Ishikawa (cell line): ENCODE results near the gene HRCT1.

ENCODE experiments used
- CREB1 ChIP-seq: IDR thresholded peaks from 2 replicates; pipeline ENCODE4 v1.6.1; 2012; ENCODE audit warnings: low read depth
- EGR1 ChIP-seq: IDR thresholded peaks from 2 replicates; pipeline ENCODE4 v1.6.1; 2012
- EP300 ChIP-seq: IDR thresholded peaks from 2 replicates; pipeline ENCODE4 v1.6.1; 2012; ENCODE audit warnings: borderline replicate concordance
- FOXM1 ChIP-seq: IDR thresholded peaks from 2 replicates; pipeline ENCODE4 v1.6.1; 2012; ENCODE audit warnings: low read depth, borderline replicate concordance
- MAX ChIP-seq: IDR thresholded peaks from 2 replicates; pipeline ENCODE4 v1.6.1; 2012
- NFIC ChIP-seq: IDR thresholded peaks from 2 replicates; pipeline ENCODE4 v1.6.1; 2012
- RAD21 ChIP-seq: IDR thresholded peaks from 2 replicates; pipeline ENCODE4 v1.6.1; 2012; ENCODE audit warnings: low read depth
- REST ChIP-seq: IDR thresholded peaks from 2 replicates; pipeline ENCODE4 v1.6.1; 2012; ENCODE audit warnings: low read depth, mild to moderate bottlenecking
- TAF1 ChIP-seq: IDR thresholded peaks from 2 replicates; pipeline ENCODE4 v1.6.1; 2012; ENCODE audit warnings: low read depth, mild to moderate bottlenecking
- TCF12 ChIP-seq: IDR thresholded peaks from 2 replicates; pipeline ENCODE4 v1.6.1; 2012; ENCODE audit warnings: low read depth
- TEAD4 ChIP-seq: IDR thresholded peaks from 2 replicates; pipeline ENCODE4 v1.6.1; 2012
- USF1 ChIP-seq: IDR thresholded peaks from 2 replicates; pipeline ENCODE4 v1.6.1; 2012
- YY1 ChIP-seq: IDR thresholded peaks from 2 replicates; pipeline ENCODE4 v1.6.1; 2012; ENCODE audit warnings: low read depth
- ZBTB7A ChIP-seq: IDR thresholded peaks from 2 replicates; pipeline ENCODE4 v1.6.1; 2012; ENCODE audit warnings: low read depth

GRCh38 chr9:35872505-35872904, 33.5 kb upstream of the HRCT1 start:
- TF ChIP-seq REST (no peak), TAF1 (no peak), RAD21 (no peak), EGR1 (no peak), EP300 (no peak), TCF12 (no peak), CREB1 (no peak), FOXM1 (no peak), MAX (no peak), USF1 (no peak), ZBTB7A (no peak), TEAD4 (no peak), YY1 (no peak), NFIC (no peak)
